Measurements from ENCODE around the gene LUC7L. TPM values are rescaled to one million over a fixed set of nuclear protein-coding genes. Genes with fewer than 3 reads are reported as not detected.
"Not testable (repeated sequence)": the region's sequence is repeated elsewhere in the genome, so short reads cannot be mapped to it uniquely, and the experiment has no call there.

Gene LUC7L, protein sequence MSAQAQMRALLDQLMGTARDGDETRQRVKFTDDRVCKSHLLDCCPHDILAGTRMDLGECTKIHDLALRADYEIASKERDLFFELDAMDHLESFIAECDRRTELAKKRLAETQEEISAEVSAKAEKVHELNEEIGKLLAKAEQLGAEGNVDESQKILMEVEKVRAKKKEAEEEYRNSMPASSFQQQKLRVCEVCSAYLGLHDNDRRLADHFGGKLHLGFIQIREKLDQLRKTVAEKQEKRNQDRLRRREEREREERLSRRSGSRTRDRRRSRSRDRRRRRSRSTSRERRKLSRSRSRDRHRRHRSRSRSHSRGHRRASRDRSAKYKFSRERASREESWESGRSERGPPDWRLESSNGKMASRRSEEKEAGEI
- 30.9 and 55.5 TPM in 2 replicates for total RNA-seq

DNA sequence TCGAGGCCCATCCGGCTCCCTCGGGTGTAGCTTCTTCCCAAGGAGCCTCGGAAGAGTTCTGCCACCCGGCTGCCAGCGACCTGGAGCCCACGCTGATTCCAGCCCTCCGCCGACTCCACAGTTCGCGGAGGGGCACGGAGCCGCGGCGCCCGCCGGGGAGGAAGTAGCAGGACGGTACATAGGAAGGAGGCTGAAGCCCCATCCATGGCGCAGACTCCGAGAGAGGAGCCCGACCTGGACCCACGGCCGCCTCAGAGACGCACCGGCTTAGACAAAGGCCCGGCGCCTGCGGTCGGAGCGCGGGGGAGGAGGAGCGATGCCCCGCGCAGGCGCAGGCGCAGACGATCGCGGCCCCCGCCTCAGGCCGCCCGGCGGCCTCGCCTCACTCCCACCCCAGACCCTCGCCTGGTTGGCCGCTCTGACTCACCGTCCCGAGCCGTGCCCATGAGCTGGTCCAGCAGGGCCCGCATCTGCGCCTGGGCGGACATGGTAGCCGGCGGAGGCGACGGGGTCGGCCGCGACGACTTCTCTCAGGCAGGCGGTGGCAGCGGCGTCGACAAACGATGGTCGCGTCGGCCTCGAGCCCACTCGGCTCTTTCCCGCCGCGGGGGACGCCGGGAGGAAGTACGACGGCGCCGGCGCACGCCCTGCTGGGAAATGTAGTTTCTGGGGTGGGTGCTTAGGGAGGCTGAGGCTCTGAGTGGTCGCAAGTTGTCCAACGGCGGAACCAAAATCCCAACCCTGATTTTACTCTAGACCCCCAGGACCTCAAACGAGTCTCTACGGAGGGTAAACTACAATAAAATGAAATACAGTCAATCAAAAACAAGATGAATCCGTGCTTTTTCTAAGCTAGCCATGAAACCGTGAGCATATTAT is at the start of gene LUC7L:
LUC7L (minus strand) TSS at position 598 of the 879 bp plus-strand sequence; CDS start at position 488, 110 bp downstream.
- DNase-seq: peak; percentile 93

DNA sequence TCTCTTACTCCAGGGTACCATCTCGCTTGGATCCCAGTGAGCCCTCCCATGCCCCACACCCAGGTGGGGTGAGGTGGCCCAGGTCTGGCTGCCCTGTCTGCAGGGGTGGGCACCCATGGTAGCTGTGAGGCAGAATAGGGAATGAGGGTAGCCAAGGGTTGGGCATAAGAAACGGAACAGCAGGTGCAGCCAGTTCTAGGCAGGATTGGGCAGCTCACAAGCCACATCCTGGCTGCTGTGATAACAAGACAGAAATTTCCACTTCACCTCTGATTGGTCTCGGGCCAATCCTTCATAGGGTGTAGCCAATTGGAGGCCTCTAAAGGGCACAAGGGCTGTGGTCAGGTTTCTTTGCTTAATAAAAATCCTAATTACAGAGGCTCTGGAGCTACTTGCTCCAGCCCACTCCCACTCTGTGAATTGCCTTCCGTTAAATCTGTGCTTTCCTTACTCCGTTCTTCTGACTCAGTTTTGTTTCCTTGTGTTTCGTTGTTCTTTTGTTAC is 49.7 kb upstream of the LUC7L start:
- peak; percentile 64 for DNase-seq

DNA sequence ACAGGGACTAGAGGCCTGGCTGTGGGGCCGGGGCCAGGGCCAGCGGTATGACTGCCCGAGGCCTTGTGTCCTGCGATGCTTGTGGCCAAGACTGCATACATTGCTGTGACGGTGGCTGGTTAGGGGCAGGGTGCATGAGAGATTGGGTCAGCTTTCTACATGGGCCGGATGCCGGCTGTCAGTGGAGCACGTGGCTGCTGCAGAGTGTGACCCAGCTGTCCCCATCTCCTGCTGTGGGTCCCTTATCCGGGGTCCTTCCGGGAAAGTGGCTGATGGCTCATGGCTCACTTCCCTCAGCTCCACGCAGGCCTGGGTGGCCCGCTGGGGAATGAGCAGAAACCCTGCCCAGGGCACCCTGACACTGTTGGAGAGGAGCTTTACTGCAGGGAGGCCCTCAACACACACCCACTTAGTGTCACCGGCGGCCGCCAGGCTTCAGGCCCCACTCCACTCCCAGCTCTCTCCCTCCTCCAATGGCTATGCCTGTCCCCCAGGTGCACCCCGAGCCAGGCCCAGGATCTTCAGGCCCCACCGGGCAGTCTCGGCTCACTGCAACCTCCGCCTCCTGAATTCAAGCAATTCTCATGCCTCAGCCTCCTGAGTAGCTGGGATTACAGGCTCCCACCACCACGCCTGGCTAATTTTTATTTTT is 47.3 kb upstream of the LUC7L start:
- DNase-seq: no peak

DNA sequence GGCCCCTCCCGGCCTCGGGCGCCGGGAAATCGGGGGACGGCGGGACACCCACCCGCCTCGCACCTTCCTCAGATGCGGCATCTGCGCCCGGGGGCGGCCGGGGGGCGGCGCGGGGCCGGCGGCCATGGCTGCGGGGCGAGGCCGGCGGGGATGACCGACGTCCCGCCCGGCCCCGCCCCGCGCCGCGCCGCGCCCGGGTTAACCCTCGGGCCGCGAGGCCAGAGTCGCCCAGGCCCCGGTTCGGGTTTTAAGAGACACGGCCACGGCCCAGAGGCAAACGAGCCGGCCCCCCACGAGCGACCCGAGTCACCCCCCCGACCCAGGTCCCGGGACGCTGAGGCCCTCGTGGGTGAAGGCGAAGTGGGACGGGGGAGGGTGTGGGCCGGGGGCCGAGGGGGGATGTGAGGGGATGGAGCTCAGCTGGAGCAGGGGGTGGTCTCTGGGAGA is 46.6 kb upstream of the LUC7L start, which contains the start of gene RGS11:
RGS11 (minus strand) TSS at position 159 of the 447 bp plus-strand sequence; CDS start at position 126, 33 bp downstream.
- DNase-seq: no peak

DNA sequence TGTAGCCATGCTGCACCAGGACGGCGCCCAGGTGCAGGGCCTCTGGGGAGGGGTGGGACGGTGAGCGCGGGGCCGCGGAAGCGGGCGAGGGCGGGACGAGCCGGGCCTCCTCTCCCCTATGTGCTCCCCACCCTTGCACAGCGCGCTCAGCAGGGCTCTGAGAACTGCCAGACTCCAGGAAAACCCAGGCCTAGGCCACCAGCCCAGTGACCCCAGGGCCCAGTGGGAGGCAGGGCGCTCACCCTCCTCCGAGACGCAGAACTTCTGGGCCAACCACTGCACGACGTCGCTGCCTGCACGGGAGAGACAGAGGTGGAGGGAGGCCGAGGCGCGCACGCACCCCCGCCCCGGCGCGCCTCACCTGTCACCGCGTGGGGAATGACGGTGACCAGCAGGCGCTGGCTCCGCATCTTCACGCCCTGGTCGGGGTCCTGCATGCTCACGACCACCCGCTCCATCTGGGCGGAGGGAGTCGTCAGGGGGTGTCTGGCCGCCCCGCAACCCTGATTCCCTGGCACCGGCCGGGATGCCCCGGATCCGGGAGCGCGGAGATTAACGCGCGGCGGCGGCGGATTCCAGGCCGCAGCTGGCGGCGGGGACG is 45.9 kb upstream of the LUC7L start:
- DNase-seq: no peak

DNA sequence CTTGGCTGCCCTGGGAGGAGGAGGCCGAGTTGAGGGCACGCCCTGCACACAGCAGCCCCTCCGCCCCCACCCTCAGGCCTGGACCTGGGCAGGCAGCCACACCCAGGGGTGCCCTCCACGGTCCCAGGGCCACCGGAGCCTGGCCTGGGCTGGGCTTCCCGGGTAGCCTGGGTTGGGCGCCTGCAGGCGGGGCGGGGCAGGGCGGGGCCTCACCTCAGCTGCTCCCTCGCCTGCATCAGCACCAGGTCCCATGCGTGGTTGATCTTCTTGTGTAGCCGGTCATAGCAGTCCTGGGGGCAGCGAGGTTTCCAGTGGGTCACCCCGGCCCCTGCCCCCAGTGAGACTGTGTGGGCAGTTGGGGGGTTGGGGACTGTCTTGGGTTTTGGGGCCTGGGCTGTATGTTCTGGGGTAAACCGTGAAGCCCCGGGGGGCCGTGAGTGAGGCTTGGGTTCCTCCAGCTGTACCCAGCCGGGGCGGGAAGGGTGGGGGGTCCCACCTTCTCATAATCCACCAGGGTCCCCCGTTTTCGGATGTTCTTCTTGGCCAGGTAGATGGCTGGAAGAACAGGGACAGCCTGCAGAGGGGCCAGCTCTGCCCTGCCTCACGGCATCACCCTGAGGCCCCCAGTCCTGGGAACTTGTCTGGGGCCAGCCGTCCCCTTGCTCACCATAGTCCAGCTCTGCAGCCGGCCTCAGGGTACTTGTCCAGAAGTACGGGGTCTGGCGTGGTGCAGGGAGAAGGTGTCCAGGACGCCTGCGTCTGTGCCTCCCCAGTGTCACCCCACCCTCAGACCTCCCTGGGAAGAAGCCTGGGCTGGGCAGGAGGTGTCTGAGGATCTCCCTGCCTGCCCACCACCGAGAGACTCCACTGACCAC is 44.5 kb upstream of the LUC7L start:
- no peak for DNase-seq

DNA sequence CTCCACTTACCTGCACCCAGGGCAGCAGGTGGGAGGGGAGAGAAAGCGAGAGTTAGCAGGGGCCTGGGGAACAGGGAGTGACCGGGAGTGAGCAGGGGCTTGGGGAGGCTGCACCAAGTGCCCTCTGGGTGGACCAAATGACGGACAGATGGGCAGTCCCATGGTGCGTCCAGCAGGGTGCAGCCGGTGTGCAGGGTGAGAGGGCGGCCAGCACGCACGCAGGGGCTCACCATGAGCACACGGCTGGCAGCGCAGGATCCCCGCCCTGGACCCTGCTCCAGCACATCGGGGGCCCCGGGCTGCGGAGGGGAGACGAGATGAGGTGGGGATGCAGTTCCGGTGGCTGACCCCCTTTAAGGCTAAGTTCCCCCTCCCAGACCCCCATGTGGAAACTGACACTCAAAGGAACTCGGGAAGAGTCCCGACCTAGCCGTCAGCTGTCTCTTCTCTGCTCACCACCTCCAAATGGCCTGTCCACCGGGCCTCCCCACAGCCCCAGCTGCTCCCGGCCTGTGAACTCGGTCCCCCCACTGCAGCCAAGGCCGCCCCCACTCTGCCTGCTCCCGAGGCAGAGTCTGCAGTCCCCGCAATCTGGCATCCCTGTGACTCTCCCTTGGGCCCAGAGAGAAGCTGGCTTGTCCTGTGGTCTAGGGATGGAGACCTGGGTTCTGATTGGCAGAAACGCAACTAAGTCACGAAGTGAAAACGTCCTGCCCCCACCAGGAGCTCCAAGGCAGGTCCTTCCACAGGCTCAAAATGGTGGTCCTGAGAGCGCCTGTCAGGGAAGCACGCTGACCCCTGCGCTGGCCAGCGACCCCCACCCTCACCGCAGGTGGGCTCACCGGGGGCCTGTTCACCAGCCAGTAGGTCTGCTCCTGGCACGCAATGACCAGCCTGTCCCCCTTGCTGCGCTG is 43.6 kb upstream of the LUC7L start:
- no peak for DNase-seq

DNA sequence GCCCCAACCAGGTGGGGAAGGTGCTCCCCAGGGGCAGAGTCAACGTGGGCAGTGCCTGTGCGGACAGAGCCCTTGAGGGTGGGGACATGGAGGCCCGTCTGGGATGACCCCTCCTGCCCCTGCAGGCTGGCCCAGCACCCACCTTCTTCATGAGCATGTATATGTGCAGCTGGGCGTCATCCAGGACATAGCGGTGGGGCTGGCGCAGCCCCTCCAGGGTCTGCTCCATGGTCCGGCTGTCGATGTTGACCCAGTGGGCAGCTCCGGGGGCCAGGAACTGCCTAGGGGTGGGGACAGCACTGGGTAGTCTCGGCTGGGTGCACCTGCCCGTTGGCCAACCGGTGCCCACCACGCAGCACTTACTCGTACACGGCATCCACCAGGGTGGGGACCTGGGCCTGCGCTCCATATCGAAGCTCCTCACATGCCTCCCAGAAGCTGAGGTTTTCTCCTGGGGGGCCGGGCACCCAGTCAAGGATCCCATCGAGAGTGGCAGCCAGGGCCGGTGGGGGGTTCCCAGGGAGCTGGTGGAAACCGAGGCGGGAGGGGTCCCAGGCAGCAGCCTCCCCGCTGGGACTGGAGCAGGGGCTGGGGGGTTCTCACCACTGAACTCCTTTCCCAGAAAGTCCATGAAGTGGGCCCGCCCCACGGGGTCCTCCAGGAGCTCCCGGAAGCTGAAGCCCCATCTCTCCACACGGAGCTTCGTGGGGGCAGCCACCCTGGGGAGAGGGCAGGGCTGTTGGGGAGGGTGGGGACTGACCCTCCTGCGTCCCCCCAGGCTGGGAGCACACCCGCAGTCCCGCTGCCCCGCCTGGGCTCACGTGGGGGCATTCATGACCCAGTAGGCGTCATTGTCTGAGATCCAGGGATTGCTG is 41.4 kb upstream of the LUC7L start:
- DNase-seq: no peak

DNA sequence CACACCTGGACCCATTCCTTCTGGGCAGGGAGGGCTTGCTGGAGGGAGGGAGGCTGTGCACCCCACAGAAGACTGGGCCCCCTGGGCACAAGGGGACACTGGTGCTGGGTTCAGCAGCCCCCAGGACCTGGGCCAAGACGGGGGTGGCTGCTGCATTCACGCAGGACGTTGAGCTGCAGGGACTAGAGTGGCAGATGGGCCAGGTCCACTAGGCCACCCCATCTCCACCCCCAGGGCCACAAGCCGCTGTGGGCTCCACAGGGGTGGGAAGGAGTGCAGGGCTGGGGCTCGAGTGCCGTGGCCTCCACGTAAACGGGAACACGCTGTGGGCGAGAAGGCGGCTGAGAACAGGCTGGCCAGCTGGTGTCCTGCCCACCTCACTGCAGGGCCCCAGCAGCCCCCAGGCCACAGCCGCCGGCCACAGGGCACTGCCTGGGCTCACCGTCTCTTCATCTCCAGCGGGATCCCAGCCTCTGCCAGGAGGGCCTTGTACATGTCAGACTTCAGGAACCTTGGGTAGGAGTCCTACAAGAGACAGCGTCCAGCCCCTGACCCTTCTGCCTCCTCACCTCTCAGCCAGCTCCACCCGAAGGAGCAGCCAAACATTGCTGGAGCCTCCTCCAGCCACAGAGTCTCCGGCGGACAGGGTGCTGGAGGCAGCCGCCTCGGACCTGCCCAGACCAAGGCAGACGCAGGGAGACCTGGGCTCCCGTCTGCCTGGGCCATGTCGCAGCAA is 40.0 kb upstream of the LUC7L start:
- DNase-seq: no peak

DNA sequence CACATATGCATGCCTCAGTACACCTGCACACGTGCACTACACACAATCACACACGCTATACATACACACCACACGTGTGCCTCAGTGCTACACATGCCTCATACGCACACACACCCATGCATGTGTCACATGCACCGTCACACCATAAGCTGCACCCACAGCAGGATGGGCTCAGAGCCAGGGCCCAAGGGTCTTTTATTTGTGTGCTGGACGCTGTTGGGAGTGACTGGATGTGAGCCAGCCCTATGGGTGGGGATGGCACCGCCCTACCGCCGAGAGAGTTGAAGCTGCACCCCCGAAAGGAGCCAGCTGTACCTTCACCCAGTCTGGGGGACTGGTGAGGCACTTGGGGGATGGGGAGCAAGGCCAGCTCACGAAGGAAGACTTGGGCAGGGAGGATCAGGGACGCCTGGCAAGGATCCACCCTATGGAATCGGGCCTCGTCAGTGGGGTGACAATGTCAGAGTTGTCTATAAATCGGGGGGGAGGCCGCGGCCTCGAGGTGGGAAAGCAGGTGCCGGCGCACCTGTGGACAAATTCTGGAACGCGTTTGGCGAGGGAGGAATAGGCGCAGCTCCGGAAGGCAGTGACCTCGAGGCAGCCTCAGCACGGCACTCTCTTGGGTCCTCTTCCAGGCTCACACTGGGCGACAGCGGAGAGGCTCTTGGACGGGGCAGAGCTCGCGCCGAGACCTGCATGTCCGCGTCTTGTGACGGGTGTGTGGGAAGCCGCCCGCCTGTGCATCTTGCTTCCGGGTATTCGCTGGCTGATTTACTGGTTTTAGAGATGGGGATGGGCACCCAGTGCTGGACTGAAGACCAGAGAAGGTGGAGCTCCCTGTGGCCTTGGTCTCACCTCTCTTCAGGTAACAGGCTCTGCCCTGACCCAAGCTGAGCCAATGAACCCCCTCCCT is 39.1 kb upstream of the LUC7L start:
- DNase-seq: no peak

DNA sequence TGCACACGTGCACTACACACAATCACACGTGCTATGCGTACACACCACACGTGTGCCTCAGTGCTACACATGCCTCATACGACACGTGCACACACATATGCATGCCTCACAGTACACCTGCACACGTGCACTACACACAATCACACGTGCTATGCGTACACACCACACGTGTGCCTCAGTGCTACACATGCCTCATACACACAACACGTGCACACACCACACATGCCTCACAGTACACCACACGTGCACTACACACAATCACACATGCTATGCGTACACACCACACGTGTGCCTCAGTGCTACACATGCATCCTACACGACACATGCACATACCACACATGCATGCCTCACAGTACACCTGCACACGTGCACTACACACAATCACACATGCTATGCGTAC is 38.3 kb upstream of the LUC7L start:
- DNase-seq: not testable (repeated sequence)

DNA sequence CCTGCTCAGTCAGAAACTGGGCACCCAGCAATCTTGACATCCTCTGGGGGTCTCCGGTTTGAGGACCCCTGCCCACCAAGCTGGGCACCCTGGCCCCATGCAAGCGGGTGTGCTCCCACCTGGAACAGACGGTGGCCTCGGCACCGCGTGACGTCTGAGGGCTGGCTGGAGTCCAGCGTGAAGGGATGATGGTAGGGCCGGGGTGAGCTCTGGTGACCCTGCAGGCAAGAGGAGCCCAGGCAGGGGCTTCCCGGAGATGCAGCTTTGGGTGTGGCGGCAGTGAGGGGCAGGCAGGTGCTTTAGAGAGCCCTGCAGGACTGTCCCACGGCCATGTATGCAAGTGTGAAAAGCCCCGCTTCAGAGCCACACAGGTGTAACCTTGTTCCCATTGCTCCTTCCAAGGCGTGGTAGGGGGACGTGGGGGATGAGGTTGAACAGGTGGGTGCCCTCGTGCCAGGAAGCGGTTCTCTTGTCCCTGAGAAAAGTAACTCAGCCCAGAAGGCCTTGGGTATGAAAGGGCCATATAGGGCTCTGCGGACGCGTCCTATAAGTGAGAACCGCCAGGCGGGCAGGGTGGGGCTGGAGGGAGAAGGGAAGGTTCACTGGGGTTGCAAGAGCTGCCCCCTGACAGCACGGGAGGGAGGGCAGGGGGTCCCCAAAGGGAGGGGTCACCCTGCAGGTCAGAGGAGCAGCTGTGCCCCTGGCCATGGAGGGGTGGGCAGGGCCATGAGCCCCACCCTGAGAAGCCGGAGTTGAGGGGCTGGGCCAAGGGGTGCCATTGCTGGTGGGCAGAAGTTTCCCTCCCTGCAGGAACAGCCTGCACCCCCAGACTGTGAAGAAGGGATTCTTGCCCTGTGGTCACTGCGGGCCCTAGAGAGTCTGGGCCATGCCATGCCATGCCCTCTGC is 37.3 kb upstream of the LUC7L start:
- no peak for DNase-seq

DNA sequence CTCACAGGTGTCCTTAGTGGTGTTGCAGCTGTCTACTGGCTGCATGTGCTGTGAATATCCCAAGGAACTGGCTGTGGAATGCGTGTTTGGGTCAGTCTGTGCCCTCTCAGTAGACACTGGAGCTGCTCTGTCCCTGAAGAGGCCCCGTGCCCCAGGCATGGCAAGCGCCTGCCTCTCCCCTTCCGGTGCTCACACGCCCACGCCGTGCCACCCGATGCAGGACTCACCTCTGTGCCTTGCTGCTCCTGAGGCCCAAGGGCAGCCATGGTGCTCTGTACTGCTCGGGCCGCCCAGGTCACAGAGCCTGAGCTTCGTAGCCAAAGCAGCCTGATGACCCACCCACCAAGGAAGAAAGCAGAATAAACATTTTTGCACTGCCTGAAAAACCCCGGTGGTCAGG is 36.5 kb upstream of the LUC7L start:
- DNase-seq: no peak

DNA sequence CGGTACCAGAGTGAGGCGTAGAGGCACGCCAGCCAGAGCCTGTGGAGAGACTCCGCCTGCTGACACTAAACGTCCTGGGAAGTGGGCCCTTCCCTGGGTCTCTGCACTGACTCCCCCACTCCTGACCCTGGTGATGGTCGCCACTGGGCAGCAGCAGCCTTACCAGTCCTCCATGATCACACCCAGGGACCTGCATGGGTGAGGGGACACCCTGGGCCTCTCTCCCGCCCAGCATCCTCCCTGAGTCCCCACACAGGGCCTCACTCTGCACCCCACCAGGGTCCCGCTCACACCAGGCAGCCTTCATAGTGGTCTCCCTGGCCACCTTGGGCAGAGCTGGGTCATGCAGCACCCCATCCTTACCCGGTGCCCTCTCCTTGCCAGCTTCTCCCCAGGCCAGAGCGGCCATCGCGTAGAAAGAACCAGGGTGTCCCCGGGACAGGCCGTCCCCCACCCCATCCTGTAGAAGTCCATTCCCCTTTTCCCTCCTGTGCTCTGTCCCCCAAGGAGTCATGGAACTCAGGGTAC is 35.8 kb upstream of the LUC7L start:
- no peak for DNase-seq

DNA sequence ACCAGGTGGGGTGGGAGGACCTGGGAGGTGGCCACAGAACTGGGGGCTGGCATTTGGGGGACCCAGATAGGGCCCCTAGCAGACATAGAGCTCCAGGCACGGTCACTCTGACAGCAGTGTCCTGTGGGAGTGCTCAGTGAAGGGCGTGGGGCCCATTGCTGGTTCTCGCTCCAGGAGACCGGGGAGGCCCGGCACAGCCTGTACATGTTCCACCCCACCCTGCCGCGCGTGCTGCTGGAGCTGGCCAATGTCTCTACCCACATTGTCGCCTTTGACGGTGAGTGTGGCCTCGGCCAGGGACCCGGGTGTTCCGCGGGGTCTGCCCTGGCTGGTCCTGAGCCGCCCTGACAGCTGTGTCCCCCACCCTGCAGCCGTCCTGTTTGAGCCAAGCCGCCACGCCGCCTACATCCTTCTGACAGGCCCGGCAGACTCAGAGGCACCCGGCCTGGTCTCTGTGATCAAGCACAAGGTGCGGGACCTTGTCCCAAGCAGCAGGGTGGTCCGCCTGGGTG is 35.2 kb upstream of the LUC7L start:
- no peak for DNase-seq

DNA sequence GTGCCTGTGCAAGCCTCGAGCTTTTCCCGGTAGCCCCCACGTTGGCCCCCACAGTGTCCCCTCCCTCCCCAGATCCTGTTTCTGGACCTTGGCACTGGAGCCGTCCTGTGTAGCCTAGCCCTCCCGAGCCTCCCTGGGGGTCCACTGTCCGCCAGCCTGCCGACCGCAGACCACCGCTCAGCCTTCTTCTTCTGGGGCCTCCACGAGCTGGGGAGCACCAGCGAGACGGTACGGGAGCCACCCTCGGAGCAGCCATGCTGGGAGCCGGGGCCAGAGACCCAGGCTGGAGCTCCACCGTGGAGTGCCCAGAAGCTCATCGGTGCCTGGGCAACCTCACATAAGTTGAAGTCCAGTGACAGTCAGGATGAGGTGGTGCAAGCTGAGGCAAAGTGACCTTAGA is 34.7 kb upstream of the LUC7L start:
- DNase-seq: no peak

Data from dermis blood vessel endothelial cell (primary cell).